ENCODE results near the gene RAMP2. TPM values are rescaled to one million over a fixed set of nuclear protein-coding genes. Genes with fewer than 3 reads are reported as not detected.
A peak's percentile ranks its signal among the peaks of the same experiment; 100 is the strongest.

The RAMP2 gene
- total RNA-seq, 4 donors from 2014 or later = 6.1 to 88.0 (median 23.4) TPM

- no peak for DNase-seq
- in situ Hi-C loops (cut with MboI; ENCODE audit: low pct_ligation_motif_present in 1 of 4, low pct_unique_long_range_greater_than_20kb in 1 of 4, low sequenced_read_pairs in 3 of 4) = no loop called here
Measured at GRCh38 chr17:42750739-42751344, 10.2 kb upstream of the RAMP2 start.

GRCh38 chr17:42751628-42752027 lies 9.4 kb upstream of the RAMP2 start:
- in situ Hi-C loops (cut with MboI; ENCODE audit: low pct_ligation_motif_present in 1 of 4, low pct_unique_long_range_greater_than_20kb in 1 of 4, low sequenced_read_pairs in 3 of 4) = no loop called here
- Histone ChIP-seq H3K4me3 (no peak overlapping the region), H3K9me3 (no peaks in the 10 kb centered on the region), H3K36me3 (no peaks in the 10 kb centered on the region), H3K27me3 (no peaks in the 10 kb centered on the region), H3K27ac (no peak overlapping the region), H3K4me1 (peaks cover 0 to 3% (median 2%) of the 10 kb centered on the region in 4 donors)
- TF ChIP-seq CTCF (IDR thresholded peaks at IDR 0.05) = no peak
- no peak for TF ChIP-seq POLR2AphosphoS5 (IDR thresholded peaks at IDR 0.05)
- TF ChIP-seq EP300 (IDR thresholded peaks at IDR 0.05; ENCODE audit: low read depth) = no peak
- TF ChIP-seq POLR2A (IDR thresholded peaks at IDR 0.05) = no peak
- intact Hi-C loops (cut with DNase I; ENCODE audit: low total_unique reads) = no loop called here
- 49 to 71% methylated on average over 4 to 7 of the region's 7 CpGs for WGBS, 2 donors (ENCODE audit: low coverage in 1 of 2)
- DNase-seq = no peak

More at GRCh38 chr17:42750739-42751344, 10.2 kb upstream of the RAMP2 start:
- Histone ChIP-seq H3K36me3 (no peaks in the 10 kb centered on the region), H3K4me1 (peaks cover 0 to 3% (median 2%) of the 10 kb centered on the region in 4 donors), H3K27ac (peak overlapping the region in 1 of 4 donors; percentile 33), H3K27me3 (no peaks in the 10 kb centered on the region), H3K4me3 (no peak overlapping the region), H3K9me3 (no peaks in the 10 kb centered on the region)
- TF ChIP-seq POLR2AphosphoS5 (IDR thresholded peaks at IDR 0.05) = no peak
- no peak for TF ChIP-seq EP300 (IDR thresholded peaks at IDR 0.05; ENCODE audit: low read depth)
- TF ChIP-seq POLR2A (IDR thresholded peaks at IDR 0.05) = no peak
- TF ChIP-seq CTCF (IDR thresholded peaks at IDR 0.05) = no peak
- intact Hi-C loops (cut with DNase I; ENCODE audit: low total_unique reads) = no loop called here
- 33 to 55% methylated on average over 3 of the region's 3 CpGs for WGBS, 2 donors (ENCODE audit: low coverage in 1 of 2)

GRCh38 chr17:42754782-42755181 lies 6.2 kb upstream of the RAMP2 start:
- peaks cover 3% of the 10 kb centered on the region for H3K27me3 ChIP-seq
- no peaks in the 10 kb centered on the region for H3K36me3 ChIP-seq
- intact Hi-C loops (cut with DNase I; ENCODE audit: low total_unique reads) = no loop called here
- TF ChIP-seq CTCF (IDR thresholded peaks at IDR 0.05) (no peak), EP300 (IDR thresholded peaks at IDR 0.05; ENCODE audit: low read depth) (no peak), POLR2A (IDR thresholded peaks at IDR 0.05) (no peak), POLR2AphosphoS5 (IDR thresholded peaks at IDR 0.05) (no peak)
- H3K27ac ChIP-seq = no peak overlapping the region
- peaks cover 0 to 5% (median 2%) of the 10 kb centered on the region in 4 donors for H3K4me1 ChIP-seq
- WGBS, 2 donors (ENCODE audit: low coverage in 1 of 2) = 76% methylated on average over 3 of the region's 3 CpGs; no CpG with 5 or more reads in 1 of the 2 donors
- no peak for DNase-seq
- no peaks in the 10 kb centered on the region for H3K9me3 ChIP-seq
- no peak overlapping the region for H3K4me3 ChIP-seq
- in situ Hi-C loops (cut with MboI; ENCODE audit: low pct_ligation_motif_present in 1 of 4, low pct_unique_long_range_greater_than_20kb in 1 of 4, low sequenced_read_pairs in 3 of 4) = no loop called here

- Histone ChIP-seq H3K4me1 (peaks cover 8 to 22% (median 14%) of the 10 kb centered on the region in 4 donors), H3K27me3 (peaks cover 30% of the 10 kb centered on the region), H3K36me3 (no peaks in the 10 kb centered on the region), H3K9me3 (no peaks in the 10 kb centered on the region), H3K4me3 (peak overlapping the region in 2 of 4 donors; percentile 32 to 62), H3K27ac (peak overlapping the region in 2 of 4 donors; percentile 42 to 55)
- WGBS, 2 donors (ENCODE audit: low coverage in 1 of 2) = 37 to 54% methylated on average over 3 to 11 of the region's 11 CpGs
- no peak for DNase-seq
- intact Hi-C loops (cut with DNase I; ENCODE audit: low total_unique reads) = loop anchor here (5.0 to 10.0 kb wide), 2 partner anchors 38 to 175 kb away; no protein-coding TSS in a partner anchor
- in situ Hi-C loops (cut with MboI; ENCODE audit: low pct_ligation_motif_present in 1 of 4, low pct_unique_long_range_greater_than_20kb in 1 of 4, low sequenced_read_pairs in 3 of 4) = no loop called here
- TF ChIP-seq CTCF (IDR thresholded peaks at IDR 0.05) (no peak), POLR2A (IDR thresholded peaks at IDR 0.05) (no peak), EP300 (IDR thresholded peaks at IDR 0.05; ENCODE audit: low read depth) (no peak), POLR2AphosphoS5 (IDR thresholded peaks at IDR 0.05) (no peak)
Measured at GRCh38 chr17:42759982-42760651, 910 bp upstream of the RAMP2 start.
